Calu3 (cell line): ENCODE results near the gene PSME1. TPM values are rescaled to one million over a fixed set of nuclear protein-coding genes. Genes with fewer than 3 reads are reported as not detected.

ENCODE experiments used
- BruUV-seq: library from RNA; stranded (reverse); fragments of 400-500 nt; replicated peaks from 2 replicates; lab custom pipeline; 2021; lab: Mats Ljungman, UMichigan
- CTCF ChIA-PET: fragments of 300-600 bp; sonication (Branson Sonifier 250); formaldehyde crosslinking; loops from one replicate; lab custom pipeline; 2022; ENCODE audit warnings: antibody characterized with exemption; lab: Charles Lee
- DNase-seq: peaks from one replicate; pipeline ENCODE4 v3.0.0; 2022
- H3K27ac Mint-ChIP-seq: one replicate; pipeline ENCODE4 v1.8.0; 2022; ENCODE audit warnings: mixed read lengths; ENCODE audit not compliant: unreplicated experiment
- H3K27me3 Mint-ChIP-seq: one replicate; pipeline ENCODE4 v1.8.0; 2022; ENCODE audit warnings: mixed read lengths; ENCODE audit not compliant: unreplicated experiment
- H3K36me3 Mint-ChIP-seq: one replicate; pipeline ENCODE4 v1.8.0; 2022; ENCODE audit warnings: mild to moderate bottlenecking, moderate library complexity, mixed read lengths; ENCODE audit not compliant: insufficient read depth, unreplicated experiment
- H3K4me1 Mint-ChIP-seq: one replicate; pipeline ENCODE4 v1.8.0; 2022; ENCODE audit warnings: mild to moderate bottlenecking, low read depth, mixed read lengths; ENCODE audit not compliant: unreplicated experiment
- H3K4me3 Mint-ChIP-seq: one replicate; pipeline ENCODE4 v1.8.0; 2022; ENCODE audit warnings: mild to moderate bottlenecking, low read depth, moderate library complexity, mixed read lengths; ENCODE audit not compliant: unreplicated experiment
- H3K9me3 Mint-ChIP-seq: one replicate; pipeline ENCODE4 v1.8.0; 2022; ENCODE audit warnings: low read depth, mixed read lengths; ENCODE audit not compliant: unreplicated experiment
- CTCF ChIP-seq: fragments of 200-600 bp; IDR thresholded peaks from one replicate; pipeline ENCODE4 v1.8.0; 2022; ENCODE audit warnings: antibody characterized with exemption; ENCODE audit not compliant: unreplicated experiment
- intact Hi-C: fragments of 100-400 bp; cut with micrococcal nuclease; formaldehyde crosslinking; loops from one replicate; pipeline ENCODE4 v1.10.0; 2022; ENCODE audit not compliant: unreplicated experiment
- total RNA-seq: library from RNA; stranded (reverse); gene quantifications from 2 replicates; pipeline ENCODE4 v1.2.3, GENCODE V29; 2022

PSME1 gene
- total RNA-seq, 1 experiment from 2014 or later = 259 TPM

GRCh38 chr14:24184104-24184970 lies 48.3 kb downstream of the PSME1 start:
- H3K27ac Mint-ChIP-seq = no peak overlapping the region

GRCh38 chr14:24185026-24185425 lies 49.0 kb downstream of the PSME1 start:
- H3K27me3 Mint-ChIP-seq = no peaks in the 10 kb centered on the region
- CTCF ChIA-PET = no interaction called here
- H3K27ac Mint-ChIP-seq = no peak overlapping the region
- no peak for TF ChIP-seq CTCF
- no peak for DNase-seq
- no peak overlapping the region for H3K4me3 Mint-ChIP-seq
- no peaks in the 10 kb centered on the region for H3K9me3 Mint-ChIP-seq
- H3K4me1 Mint-ChIP-seq = peaks cover 22% of the 10 kb centered on the region
- intact Hi-C loops = no loop called here
- peaks cover 78% of the 10 kb centered on the region for H3K36me3 Mint-ChIP-seq
- no TSS peak for BruUV-seq

More at GRCh38 chr14:24184104-24184970, 48.3 kb downstream of the PSME1 start:
- intact Hi-C loops = no loop called here
- peaks cover 78% of the 10 kb centered on the region for H3K36me3 Mint-ChIP-seq
- no peak for DNase-seq
- CTCF ChIA-PET = no interaction called here
- peaks cover 18% of the 10 kb centered on the region for H3K4me1 Mint-ChIP-seq
- BruUV-seq = no TSS peak
- no peaks in the 10 kb centered on the region for H3K9me3 Mint-ChIP-seq
- no peak overlapping the region for H3K4me3 Mint-ChIP-seq
- H3K27me3 Mint-ChIP-seq = no peaks in the 10 kb centered on the region
- no peak for TF ChIP-seq CTCF

- Mint-ChIP-seq H3K4me3 (no peak overlapping the region), H3K9me3 (no peaks in the 10 kb centered on the region), H3K36me3 (peaks cover 75% of the 10 kb centered on the region), H3K27me3 (no peaks in the 10 kb centered on the region), H3K4me1 (peaks cover 22% of the 10 kb centered on the region), H3K27ac (no peak overlapping the region)
- BruUV-seq = no TSS peak
- CTCF ChIA-PET = no interaction called here
- intact Hi-C loops = no loop called here
- TF ChIP-seq CTCF = no peak
- no peak for DNase-seq
Observed at GRCh38 chr14:24185741-24186140, 49.7 kb downstream of the PSME1 start.

GRCh38 chr14:24186831-24187538 lies 51.0 kb downstream of the PSME1 start:
- no peaks in the 10 kb centered on the region for H3K9me3 Mint-ChIP-seq
- intact Hi-C loops = no loop called here
- no peak for TF ChIP-seq CTCF
- BruUV-seq = no TSS peak
- CTCF ChIA-PET = interaction anchor here (0.8 kb wide), 1 partner anchor 47 kb away, joined by 4 read pairs; no protein-coding TSS in a partner anchor
- H3K4me1 Mint-ChIP-seq = peaks cover 22% of the 10 kb centered on the region
- H3K27ac Mint-ChIP-seq = peak overlapping the region; percentile 45
- peak overlapping the region; percentile 88 for H3K4me3 Mint-ChIP-seq
- DNase-seq = no peak
- peaks cover 70% of the 10 kb centered on the region for H3K36me3 Mint-ChIP-seq
- H3K27me3 Mint-ChIP-seq = no peaks in the 10 kb centered on the region
